Esophagus squamous epithelium (tissue), 5 donors: ENCODE results near the gene ANXA2. TPM values are rescaled to one million over a fixed set of nuclear protein-coding genes. Genes with fewer than 3 reads are reported as not detected.
A peak's percentile ranks its signal among the peaks of the same experiment; 100 is the strongest.

Experiments
- DNase-seq: peaks from one replicate; lab custom pipeline; 2025; lab: John Stamatoyannopoulos, UW
- H3K27ac ChIP-seq, 4 donors: fragments of 200-600 bp; sonication (generic); one replicate each; pipeline ENCODE4 v1.5.1; 2016 to 2019; ENCODE audit warnings: mild to moderate bottlenecking in 1 of 4
- H3K27me3 ChIP-seq, 4 donors: fragments of 200-600 bp; sonication (generic); 1 replicate in 3 of 4; 2 replicates in 1 of 4; pipeline versions ENCODE4 v1.5.1 to v1.6.0; 2017 to 2021; ENCODE audit warnings: antibody characterized with exemption in 1 of 4
- H3K36me3 ChIP-seq, 3 donors: fragments of 200-600 bp; sonication (generic); one replicate each; pipeline ENCODE4 v1.5.1; 2016 to 2019
- H3K4me1 ChIP-seq, 3 donors: fragments of 200-600 bp; sonication (generic); one replicate each; pipeline ENCODE4 v1.5.1; 2017 to 2019
- H3K4me3 ChIP-seq, 4 donors: fragments of 200-600 bp; sonication (generic); 1 replicate in 3 of 4; 2 replicates in 1 of 4; pipeline ENCODE4 v1.5.1; 2016 to 2019; ENCODE audit warnings: mild to moderate bottlenecking in 2 of 4, moderate library complexity in 1 of 4
- H3K9me3 ChIP-seq, 3 donors: fragments of 200-600 bp; sonication (generic); one replicate each; pipeline ENCODE4 v1.5.1; 2016 to 2019
- POLR2A ChIP-seq, 4 donors: fragments of 450-650 bp; IDR thresholded peaks; one replicate each; pipeline ENCODE4 v1.6.1; 2017; ENCODE audit warnings: antibody characterized with exemption in 4 of 4, mild to moderate bottlenecking in 4 of 4, moderate library complexity in 3 of 4
- WGBS, 2 donors: methylation state at CpG; one replicate each; pipeline ENCODE4 v1.1.5; 2018; 5-methylcytosine and 5-hydroxymethylcytosine counted together
- intact Hi-C: fragments of 100-400 bp; cut with DNase I; formaldehyde crosslinking; loops from one replicate; pipeline ENCODE4 v1.15.0; 2022
- total RNA-seq, 4 donors: library from RNA; depleted of rRNA; stranded (reverse); fragments of >200 nt; gene quantifications; one replicate each; pipeline ENCODE4 v1.1.0, GENCODE V29; 2016
- TF ChIP-seq, protein P1 (sequence below), 6 experiments: fragments of 450-650 bp in 4 of 6; fragments of 200-600 bp in 2 of 6; sonication (generic) in 2 of 6; IDR thresholded peaks; one replicate each; pipeline ENCODE4 v1.5.1; 2016 to 2019; ENCODE audit warnings: antibody characterized with exemption in 6 of 6, mild to moderate bottlenecking in 4 of 6, moderate library complexity in 4 of 6
- donor health status: DM: yes; HTN: yes; CAD: no.

ANXA2 gene
- total RNA-seq, 4 donors from 2014 or later, result 2,116 to 2,445 (median 2,399) TPM

DNA sequence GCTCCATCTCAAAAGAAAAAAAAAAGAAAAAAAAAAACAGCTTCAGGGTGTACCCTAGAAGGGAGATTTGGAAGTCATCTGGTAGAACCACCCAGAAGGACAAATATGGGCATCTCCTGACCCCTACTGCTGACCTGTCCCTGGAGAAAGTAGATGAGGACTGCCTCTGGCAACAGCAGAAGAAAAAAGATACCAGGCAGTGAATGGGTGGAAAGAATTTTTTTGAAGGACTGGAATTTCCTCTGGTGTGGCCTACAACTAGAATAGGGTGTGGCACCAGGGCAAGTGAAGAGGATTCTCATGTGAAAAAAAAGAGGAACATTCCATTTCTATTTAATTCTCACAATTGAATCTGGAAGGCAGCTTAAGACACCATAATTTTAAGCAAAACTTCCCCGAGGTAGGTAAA is 3.1 kb downstream of the ANXA2 start:
- WGBS, 2 donors, result 25 to 44% methylated on average over 1 of the region's 1 CpG
- intact Hi-C loops, result no loop called here
- peak overlapping the region; percentile 59 to 99 (median 84) for H3K4me3 ChIP-seq
- H3K27me3 ChIP-seq, result no peaks in the 10 kb centered on the region
- TF ChIP-seq, protein P1, sequence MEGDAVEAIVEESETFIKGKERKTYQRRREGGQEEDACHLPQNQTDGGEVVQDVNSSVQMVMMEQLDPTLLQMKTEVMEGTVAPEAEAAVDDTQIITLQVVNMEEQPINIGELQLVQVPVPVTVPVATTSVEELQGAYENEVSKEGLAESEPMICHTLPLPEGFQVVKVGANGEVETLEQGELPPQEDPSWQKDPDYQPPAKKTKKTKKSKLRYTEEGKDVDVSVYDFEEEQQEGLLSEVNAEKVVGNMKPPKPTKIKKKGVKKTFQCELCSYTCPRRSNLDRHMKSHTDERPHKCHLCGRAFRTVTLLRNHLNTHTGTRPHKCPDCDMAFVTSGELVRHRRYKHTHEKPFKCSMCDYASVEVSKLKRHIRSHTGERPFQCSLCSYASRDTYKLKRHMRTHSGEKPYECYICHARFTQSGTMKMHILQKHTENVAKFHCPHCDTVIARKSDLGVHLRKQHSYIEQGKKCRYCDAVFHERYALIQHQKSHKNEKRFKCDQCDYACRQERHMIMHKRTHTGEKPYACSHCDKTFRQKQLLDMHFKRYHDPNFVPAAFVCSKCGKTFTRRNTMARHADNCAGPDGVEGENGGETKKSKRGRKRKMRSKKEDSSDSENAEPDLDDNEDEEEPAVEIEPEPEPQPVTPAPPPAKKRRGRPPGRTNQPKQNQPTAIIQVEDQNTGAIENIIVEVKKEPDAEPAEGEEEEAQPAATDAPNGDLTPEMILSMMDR (IDR thresholded peaks at IDR 0.05), result no peak
- no peak for TF ChIP-seq POLR2A (IDR thresholded peaks at IDR 0.05)
- H3K27ac ChIP-seq, result peak overlapping the region; percentile 98 to 100 (median 98)
- H3K4me1 ChIP-seq, result peaks cover 46 to 87% (median 60%) of the 10 kb centered on the region in 3 donors
- no peak for DNase-seq
- H3K36me3 ChIP-seq, result peaks cover 0 to 22% (median 8%) of the 10 kb centered on the region in 3 donors
- H3K9me3 ChIP-seq, result no peaks in the 10 kb centered on the region

- peak overlapping the region; percentile 98 to 100 (median 98) for H3K27ac ChIP-seq
- peak; percentile 8 for DNase-seq
- intact Hi-C loops, result no loop called here
Observed at GRCh38 chr15:60392986-60393790, 4.6 kb downstream of the ANXA2 start.

GRCh38 chr15:60392601-60392985 is 5.2 kb downstream of the ANXA2 start:
- intact Hi-C loops, result no loop called here
- H3K36me3 ChIP-seq, result peaks cover 0 to 22% (median 8%) of the 10 kb centered on the region in 3 donors
- DNase-seq, result no peak
- H3K4me1 ChIP-seq, result peaks cover 51 to 93% (median 80%) of the 10 kb centered on the region in 3 donors
- TF ChIP-seq, protein P1 (IDR thresholded peaks at IDR 0.05), result no peak
- no peak for TF ChIP-seq POLR2A (IDR thresholded peaks at IDR 0.05)
- H3K4me3 ChIP-seq, result peak overlapping the region in 3 of 4 donors; percentile 39 to 99 (median 81)
- peak overlapping the region; percentile 98 to 100 (median 98) for H3K27ac ChIP-seq
- H3K27me3 ChIP-seq, result no peaks in the 10 kb centered on the region
- 6 to 13% methylated on average over 3 of the region's 3 CpGs for WGBS, 2 donors
- no peaks in the 10 kb centered on the region for H3K9me3 ChIP-seq

More at GRCh38 chr15:60392986-60393790, 4.6 kb downstream of the ANXA2 start:
- 14% methylated on average over 8 to 9 of the region's 9 CpGs for WGBS, 2 donors
- peak in 2 of 4 donors; percentile 40 to 44 for TF ChIP-seq POLR2A (IDR thresholded peaks at IDR 0.05)
- TF ChIP-seq, protein P1 (IDR thresholded peaks at IDR 0.05), result no peak
- H3K36me3 ChIP-seq, result peaks cover 0 to 22% (median 8%) of the 10 kb centered on the region in 3 donors
- H3K27me3 ChIP-seq, result no peaks in the 10 kb centered on the region
- peaks cover 51 to 90% (median 74%) of the 10 kb centered on the region in 3 donors for H3K4me1 ChIP-seq
- no peaks in the 10 kb centered on the region for H3K9me3 ChIP-seq
- peak overlapping the region; percentile 3 to 99 (median 84) for H3K4me3 ChIP-seq

GRCh38 chr15:60391722-60392315 is 6.0 kb downstream of the ANXA2 start:
- TF ChIP-seq POLR2A (IDR thresholded peaks at IDR 0.05), result no peak
- TF ChIP-seq, protein P1 (IDR thresholded peaks at IDR 0.05), result no peak
- intact Hi-C loops, result no loop called here
- H3K4me1 ChIP-seq, result peaks cover 51 to 100% (median 88%) of the 10 kb centered on the region in 3 donors

More at GRCh38 chr15:60391722-60392315, 6.0 kb downstream of the ANXA2 start:
- Histone ChIP-seq H3K4me3 (peak overlapping the region in 3 of 4 donors; percentile 8 to 43 (median 25)), H3K36me3 (peaks cover 0 to 22% (median 8%) of the 10 kb centered on the region in 3 donors), H3K9me3 (no peaks in the 10 kb centered on the region), H3K27me3 (no peaks in the 10 kb centered on the region), H3K27ac (peak overlapping the region; percentile 86 to 100 (median 98))
- WGBS, 2 donors, result 14 to 35% methylated on average over 4 of the region's 4 CpGs
- DNase-seq, result no peak
